LNCaP clone FGC (cell line): ENCODE data around the gene FJX1.
A peak's percentile ranks its signal among the peaks of the same experiment; 100 is the strongest.

ENCODE experiments used
- DNase-seq: peaks from one replicate; pipeline ENCODE4 v3.0.0-alpha.2; 2011; ENCODE audit warnings: low read depth
- H3K4me3 ChIP-seq: 2 replicates; pipeline ENCODE4 v1.5.1; 2011; ENCODE audit warnings: mild to moderate bottlenecking, low read depth, low read length, control low read depth
- CTCF ChIP-seq: IDR thresholded peaks from 2 replicates; pipeline ENCODE4 v1.5.1; 2012; ENCODE audit warnings: mild to moderate bottlenecking; ENCODE audit not compliant: control insufficient read depth, insufficient read depth; ENCODE audit errors: extremely low read depth

FJX1 gene

GRCh38 chr11:35615921-35616900 is 2.0 kb upstream of the FJX1 start:
- peak; percentile 71 for TF ChIP-seq CTCF
- no peak for DNase-seq

GRCh38 chr11:35617316-35617686 is 959 bp upstream of the FJX1 start:
- no peak overlapping the region for H3K4me3 ChIP-seq
- DNase-seq, result no peak
- no peak for TF ChIP-seq CTCF

More at GRCh38 chr11:35615921-35616900, 2.0 kb upstream of the FJX1 start:
- no peak overlapping the region for H3K4me3 ChIP-seq

- no peak for DNase-seq
- peak overlapping the region; percentile 11; the same call in 1 of the 2 replicates for H3K4me3 ChIP-seq
- no peak for TF ChIP-seq CTCF
Observed at GRCh38 chr11:35618497-35619115, 346 bp downstream of the FJX1 start.

GRCh38 chr11:35619116-35619854 is 1.0 kb downstream of the FJX1 start:
- no peak for TF ChIP-seq CTCF
- DNase-seq, result no peak
- no peak overlapping the region for H3K4me3 ChIP-seq

- no peak overlapping the region for H3K4me3 ChIP-seq
- no peak for TF ChIP-seq CTCF
- DNase-seq, result no peak
Observed at GRCh38 chr11:35619855-35620640, 1.8 kb downstream of the FJX1 start.

GRCh38 chr11:35620795-35621194 is 2.5 kb downstream of the FJX1 start:
- TF ChIP-seq CTCF, result no peak
- no peak for DNase-seq
- H3K4me3 ChIP-seq, result no peak overlapping the region
